ENCODE data around the gene NPNT.

Gene NPNT

DNA sequence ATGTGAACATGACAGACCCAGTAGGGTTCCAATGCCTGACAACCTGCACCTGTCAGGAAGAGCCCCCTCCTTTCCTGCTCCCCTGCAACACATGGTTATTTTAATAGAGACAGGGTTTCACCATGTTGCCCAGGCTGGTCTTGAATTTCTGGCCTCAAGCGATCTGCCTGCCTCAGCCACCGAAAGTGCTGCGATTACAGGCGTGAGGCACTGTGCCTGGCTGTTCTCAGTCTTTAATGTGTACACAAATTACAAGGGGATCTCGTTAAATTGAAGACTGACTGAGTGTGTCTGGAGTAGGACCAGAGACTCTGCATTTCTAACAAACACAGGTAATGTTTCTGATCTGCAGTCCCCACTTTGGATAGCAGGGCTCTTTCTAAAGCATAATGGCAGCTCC is 55.4 kb downstream of the NPNT start:
- TF ChIP-seq, protein P1, sequence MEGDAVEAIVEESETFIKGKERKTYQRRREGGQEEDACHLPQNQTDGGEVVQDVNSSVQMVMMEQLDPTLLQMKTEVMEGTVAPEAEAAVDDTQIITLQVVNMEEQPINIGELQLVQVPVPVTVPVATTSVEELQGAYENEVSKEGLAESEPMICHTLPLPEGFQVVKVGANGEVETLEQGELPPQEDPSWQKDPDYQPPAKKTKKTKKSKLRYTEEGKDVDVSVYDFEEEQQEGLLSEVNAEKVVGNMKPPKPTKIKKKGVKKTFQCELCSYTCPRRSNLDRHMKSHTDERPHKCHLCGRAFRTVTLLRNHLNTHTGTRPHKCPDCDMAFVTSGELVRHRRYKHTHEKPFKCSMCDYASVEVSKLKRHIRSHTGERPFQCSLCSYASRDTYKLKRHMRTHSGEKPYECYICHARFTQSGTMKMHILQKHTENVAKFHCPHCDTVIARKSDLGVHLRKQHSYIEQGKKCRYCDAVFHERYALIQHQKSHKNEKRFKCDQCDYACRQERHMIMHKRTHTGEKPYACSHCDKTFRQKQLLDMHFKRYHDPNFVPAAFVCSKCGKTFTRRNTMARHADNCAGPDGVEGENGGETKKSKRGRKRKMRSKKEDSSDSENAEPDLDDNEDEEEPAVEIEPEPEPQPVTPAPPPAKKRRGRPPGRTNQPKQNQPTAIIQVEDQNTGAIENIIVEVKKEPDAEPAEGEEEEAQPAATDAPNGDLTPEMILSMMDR (IDR thresholded peaks at IDR 0.05; ENCODE audit: low read depth, low read length) = no peak
- H3K4me3 ChIP-seq (replicated peaks in 1 of 2; ENCODE audit: low read depth in 2 of 2, low read length in 2 of 2) = no peak overlapping the region
- no peak for DNase-seq (ENCODE audit: low read depth in 2 of 2)

DNA sequence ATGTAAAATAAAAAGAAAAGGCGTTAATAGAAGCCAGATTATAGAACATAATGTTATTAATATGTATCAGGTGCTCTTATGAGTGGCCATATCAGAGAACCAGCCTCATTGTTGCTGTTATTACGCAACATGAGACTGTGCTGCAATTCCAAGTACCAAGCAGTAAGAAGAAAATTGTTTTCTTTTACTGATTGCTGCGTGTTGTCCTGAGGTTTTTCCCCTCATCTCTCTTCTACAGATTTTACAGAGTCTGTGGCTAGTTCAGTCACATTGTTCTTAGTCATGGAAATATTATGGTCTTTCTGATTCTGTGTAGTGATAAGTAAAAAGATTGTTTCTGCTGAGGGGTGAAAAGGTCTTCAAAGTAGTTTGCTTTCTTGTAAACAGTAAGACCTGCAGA is 55.9 kb downstream of the NPNT start:
- TF ChIP-seq, protein P1 (IDR thresholded peaks at IDR 0.05; ENCODE audit: low read depth, low read length) = no peak
- DNase-seq (ENCODE audit: low read depth in 2 of 2) = peak; percentile 54
- H3K4me3 ChIP-seq (replicated peaks in 1 of 2; ENCODE audit: low read depth in 2 of 2, low read length in 2 of 2) = no peak overlapping the region

DNA sequence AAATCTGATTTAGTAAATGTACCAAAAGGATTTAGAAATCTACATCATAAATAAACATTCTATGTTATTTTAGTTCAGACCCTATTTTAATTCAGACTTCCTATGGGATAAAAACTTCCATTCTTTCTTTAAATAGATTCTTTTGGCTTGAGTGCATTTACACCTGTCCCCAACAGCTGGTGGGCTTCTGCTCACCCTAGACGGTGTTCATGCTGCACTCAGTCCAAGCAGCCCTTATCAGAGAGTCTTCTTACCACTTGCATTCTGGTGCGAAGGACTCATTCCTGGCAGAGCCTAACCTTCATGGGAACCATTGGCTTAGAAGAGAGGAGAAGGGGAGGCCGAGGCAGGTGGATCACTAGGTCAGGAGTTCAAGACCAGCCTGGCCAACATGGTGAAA is 57.3 kb downstream of the NPNT start:
- no peak overlapping the region for H3K4me3 ChIP-seq (replicated peaks in 1 of 2; ENCODE audit: low read depth in 2 of 2, low read length in 2 of 2)
- DNase-seq (ENCODE audit: low read depth in 2 of 2) = no peak
- TF ChIP-seq, protein P1 (IDR thresholded peaks at IDR 0.05; ENCODE audit: low read depth, low read length) = no peak

DNA sequence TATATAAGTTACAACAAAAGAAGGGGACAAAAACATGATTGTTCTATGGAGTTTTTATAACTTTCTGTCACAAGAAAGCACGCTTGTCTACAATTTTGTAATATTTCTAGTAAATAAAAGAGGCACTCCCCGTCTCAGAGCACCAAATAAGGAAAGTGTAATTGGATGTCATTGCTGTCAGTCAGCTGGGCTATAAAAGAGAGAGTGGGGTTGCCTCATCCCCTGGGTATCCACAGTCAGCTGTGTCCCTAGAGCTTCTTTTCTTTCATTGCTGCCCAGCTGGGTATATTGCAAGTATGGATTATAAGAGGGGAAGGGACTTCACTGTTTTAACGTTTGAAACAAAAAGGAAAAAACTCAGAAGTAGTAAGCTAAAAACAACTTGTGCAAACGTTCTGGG is 61.3 kb downstream of the NPNT start:
- DNase-seq (ENCODE audit: low read depth in 2 of 2) = peak in 1 of 2 donors; percentile 15
- no peak overlapping the region for H3K4me3 ChIP-seq (replicated peaks in 1 of 2; ENCODE audit: low read depth in 2 of 2, low read length in 2 of 2)
- TF ChIP-seq, protein P1 (IDR thresholded peaks at IDR 0.05; ENCODE audit: low read depth, low read length) = no peak

DNA sequence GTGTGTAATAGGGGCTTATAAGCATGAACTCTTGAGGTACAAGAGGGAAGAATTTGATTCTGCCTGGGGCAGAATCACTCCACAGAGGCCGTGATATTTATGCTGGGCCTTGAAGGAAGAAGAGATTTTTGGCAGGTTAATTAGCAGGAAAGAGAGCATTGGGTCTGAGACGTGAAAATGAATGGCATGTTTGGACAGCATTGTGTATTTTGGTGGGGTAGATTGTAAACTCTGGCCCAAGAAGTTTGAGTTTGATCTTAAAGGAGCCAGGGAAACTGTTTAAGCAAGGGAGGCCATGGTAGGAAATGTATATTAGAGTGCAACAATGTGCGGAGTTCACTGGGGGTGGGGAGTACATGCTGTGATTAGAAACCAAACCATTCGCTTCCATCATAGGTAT is 62.4 kb downstream of the NPNT start:
- DNase-seq (ENCODE audit: low read depth in 2 of 2) = no peak
- TF ChIP-seq, protein P1 (IDR thresholded peaks at IDR 0.05; ENCODE audit: low read depth, low read length) = no peak
- H3K4me3 ChIP-seq (replicated peaks in 1 of 2; ENCODE audit: low read depth in 2 of 2, low read length in 2 of 2) = no peak overlapping the region

DNA sequence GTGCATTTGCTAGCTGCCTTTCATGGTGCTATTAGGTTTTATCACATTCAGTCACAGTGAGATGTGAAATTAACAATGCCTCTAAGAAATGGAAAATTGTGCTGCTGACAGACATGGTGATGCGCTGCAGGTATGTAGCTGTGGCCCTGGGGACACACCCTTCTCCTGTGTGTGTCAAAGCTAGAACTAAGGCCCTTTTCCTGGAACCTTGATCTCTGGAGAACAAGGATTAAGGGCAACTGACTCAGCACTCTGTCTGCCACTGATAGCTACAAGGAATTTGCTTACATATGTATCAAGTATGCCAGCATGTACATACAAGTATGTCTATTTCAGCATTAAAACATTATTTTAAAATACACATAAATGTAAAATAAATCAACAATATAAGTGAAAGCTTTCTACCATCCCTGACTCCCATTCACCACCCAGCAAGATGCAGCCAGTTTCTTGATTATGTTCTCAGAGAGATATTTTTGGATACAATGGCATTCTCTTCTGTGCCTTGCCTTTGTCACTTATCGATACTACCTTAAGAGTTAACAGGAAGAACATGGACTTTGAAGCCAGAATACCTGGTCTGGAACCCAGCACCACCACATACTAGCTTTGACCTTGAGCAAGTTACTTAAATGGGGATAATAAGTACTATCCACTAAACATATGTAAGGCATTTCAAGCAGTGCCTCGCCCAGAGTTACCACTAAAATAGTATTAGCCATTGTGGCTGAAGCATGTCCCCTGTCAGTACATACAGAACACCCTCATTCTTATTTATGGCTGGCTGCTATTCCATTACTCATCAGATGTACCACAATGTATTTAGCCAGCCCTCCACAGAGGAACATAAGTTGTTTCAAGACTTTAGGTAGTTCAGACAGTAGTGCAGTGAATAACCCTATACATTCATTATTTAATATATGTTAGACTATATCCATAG is 68.5 kb downstream of the NPNT start:
- TF ChIP-seq, protein P1 (IDR thresholded peaks at IDR 0.05; ENCODE audit: low read depth, low read length) = no peak
- no peak overlapping the region for H3K4me3 ChIP-seq (replicated peaks in 1 of 2; ENCODE audit: low read depth in 2 of 2, low read length in 2 of 2)
- no peak for DNase-seq (ENCODE audit: low read depth in 2 of 2)

Data from cardiac fibroblast (primary cell).